K562 (cell line): Measurements from ENCODE around the gene PPDPF. TPM values are rescaled to one million over a fixed set of nuclear protein-coding genes. Genes with fewer than 3 reads are reported as not detected.

ENCODE experiments used
- ATAC-seq: fragments of 200-7000 bp; cut with Tn5 transposase; 3 replicates; pipeline ENCODE4 v1.9.1; 2020; ENCODE audit warnings: moderate library complexity
- BruUV-seq: library from RNA; stranded (reverse); fragments of 400-500 nt; replicated peaks from 2 replicates; lab custom pipeline; 2021; lab: Mats Ljungman, UMichigan
- CTCF ChIA-PET: fragments of 300-600 bp; formaldehyde crosslinking; extraction: SDS; loops from one replicate; lab custom pipeline; 2021; ENCODE audit warnings: low intra/inter-chr PET ratio; lab: Yijun Ruan, JAX
- POLR2A ChIA-PET: fragments of 300-600, 350-650 bp; sonication (Branson Sonifier 250); formaldehyde crosslinking; extraction: SDS; loops from one replicate; lab custom pipeline; 2021; ENCODE audit warnings: antibody characterized with exemption, inconsistent platforms; lab: Yijun Ruan, JAX
- DNase-seq, 4 experiments: peaks; one replicate each; pipeline versions ENCODE4 v3.0.0 to v3.0.0-alpha.2; 2011 to 2018; ENCODE audit warnings: low spot score in 3 of 4, mixed read lengths in 3 of 4; ENCODE audit errors: extremely low read depth in 1 of 4
- FAIRE-seq: peaks from 2 replicates; lab custom pipeline; 2011; peaks lifted over from hg19 to GRCh38; lab: Jason Lieb, UNC
- H2AFZ ChIP-seq: 2 replicates; pipeline ENCODE4 v1.6.0; 2011; ENCODE audit warnings: low read depth, low read length, control low read depth, inconsistent platforms
- H3K27ac ChIP-seq: fragments of 200-600 bp; 3 replicates; pipeline ENCODE4 v1.8.0; 2011; ENCODE audit warnings: low read depth, mild to moderate bottlenecking, control low read depth, inconsistent platforms, low read length, moderate library complexity, mixed read lengths; ENCODE audit errors: extremely low read depth
- H3K27me3 ChIP-seq, 2 experiments: fragments of 300-600 bp in 1 of 2; 2 replicates in 1 of 2; 3 replicates in 1 of 2; pipeline versions ENCODE4 v1.6.0 to v1.8.0; 2011; ENCODE audit warnings: inconsistent platforms in 2 of 2, low read length in 2 of 2, mild to moderate bottlenecking in 1 of 2, mixed read lengths in 1 of 2, moderate library complexity in 1 of 2; ENCODE audit not compliant: control insufficient read depth in 2 of 2, insufficient read depth in 2 of 2
- H3K36me3 ChIP-seq: fragments of 300-600 bp; 3 replicates; pipeline ENCODE4 v1.8.0; 2011; ENCODE audit warnings: mild to moderate bottlenecking, low read length, inconsistent platforms; ENCODE audit not compliant: control insufficient read depth, insufficient read depth
- H3K4me1 ChIP-seq, 2 experiments: fragments of 200-600 bp in 1 of 2; replicated peaks in 1 of 2; 2 replicates in 1 of 2; 3 replicates in 1 of 2; pipeline versions ENCODE4 v1.5.1 to v1.8.0; 2011; ENCODE audit warnings: inconsistent platforms in 2 of 2, low read length in 2 of 2, mild to moderate bottlenecking in 1 of 2, mixed read lengths in 1 of 2, moderate library complexity in 1 of 2; ENCODE audit not compliant: control insufficient read depth in 2 of 2, insufficient read depth in 2 of 2
- H3K4me2 ChIP-seq: 2 replicates; pipeline ENCODE4 v1.6.1; 2011; ENCODE audit warnings: low read length, control low read depth, inconsistent platforms, mixed read lengths; ENCODE audit not compliant: insufficient read depth
- H3K4me3 ChIP-seq: fragments of 200-600 bp; sonication (generic), shearing (Covaris generic); 2 replicates; pipeline ENCODE4 v1.5.1; 2016; ENCODE audit warnings: control low read depth, inconsistent platforms
- H3K79me2 ChIP-seq: fragments of 200-600 bp; 3 replicates; pipeline ENCODE4 v1.8.0; 2011; ENCODE audit warnings: low read length, inconsistent platforms; ENCODE audit not compliant: control insufficient read depth, insufficient read depth
- H3K9ac ChIP-seq, 2 experiments: 2 replicates each; pipeline versions ENCODE4 v1.6.0 to v1.6.1; 2011; ENCODE audit warnings: low read depth in 2 of 2, low read length in 2 of 2, control low read depth in 1 of 2, inconsistent platforms in 1 of 2, mild to moderate bottlenecking in 1 of 2, mixed read lengths in 1 of 2; ENCODE audit not compliant: insufficient read depth in 1 of 2
- H3K9me1 ChIP-seq: one replicate; pipeline ENCODE4 v1.6.0; 2011; ENCODE audit warnings: inconsistent platforms, mild to moderate bottlenecking, low read length, moderate library complexity; ENCODE audit not compliant: control insufficient read depth, insufficient read depth
- H3K9me3 ChIP-seq: replicated peaks from 2 replicates; pipeline ENCODE4 v1.5.1; 2011; ENCODE audit warnings: low read depth, low read length, inconsistent platforms; ENCODE audit not compliant: control insufficient read depth, insufficient read depth
- H4K20me1 ChIP-seq: replicated peaks from 2 replicates; pipeline ENCODE4 v1.6.1; 2011; ENCODE audit warnings: low read length, inconsistent platforms, mixed read lengths; ENCODE audit not compliant: control insufficient read depth, insufficient read depth
- CEBPB ChIP-seq: fragments of 450-650 bp; IDR thresholded peaks from 2 replicates; pipeline ENCODE4 v1.6.1; 2016; ENCODE audit warnings: missing genetic modification characterization, missing compliant biosample characterization
- EWSR1 ChIP-seq: fragments of 450-650 bp; IDR thresholded peaks from 2 replicates; pipeline ENCODE4 v1.6.1; 2018; ENCODE audit warnings: borderline replicate concordance, mild to moderate bottlenecking, low read depth, moderate library complexity; ENCODE audit not compliant: partially characterized antibody
- KHSRP ChIP-seq: fragments of 450-650 bp; IDR thresholded peaks from 2 replicates; pipeline ENCODE4 v1.6.1; 2017
- MAFF ChIP-seq: IDR thresholded peaks from 2 replicates; pipeline ENCODE4 v1.6.1; 2012; ENCODE audit warnings: low read length, improper control_type of control experiment
- NFE2L1 ChIP-seq: fragments of 450-650 bp; IDR thresholded peaks from 2 replicates; pipeline ENCODE4 v1.6.1; 2016; ENCODE audit warnings: missing genetic modification characterization, low read depth, mild to moderate bottlenecking, missing compliant biosample characterization, moderate library complexity, borderline replicate concordance
- ZKSCAN8 ChIP-seq: fragments of 200-800 bp; sonication (Bioruptor generic); IDR thresholded peaks from 2 replicates; pipeline ENCODE4 v1.6.1; 2016; ENCODE audit warnings: missing genetic modification characterization, missing compliant biosample characterization
- ZNF668 ChIP-seq: fragments of 250-450 bp; sonication (Bioruptor Pico); IDR thresholded peaks from 2 replicates; pipeline ENCODE4 v1.8.0; 2022; ENCODE audit warnings: mild to moderate bottlenecking, inconsistent platforms
- WGBS: fragments of 100-300 bp; shearing (Covaris generic); methylation state at CpG from one replicate; pipeline ENCODE4 v1.1.6; 2016; ENCODE audit warnings: low coverage, mixed read lengths; ENCODE audit not compliant: insufficient coverage; ENCODE audit errors: missing lambda C conversion rate; 5-methylcytosine and 5-hydroxymethylcytosine counted together
- in situ Hi-C: fragments of 300-500 bp; cut with MboI; formaldehyde crosslinking; loops from 4 replicates; pipeline ENCODE4 v1.15.0; 2018; ENCODE audit warnings: inconsistent platforms, mixed read lengths
- intact Hi-C: fragments of 100-400 bp; cut with micrococcal nuclease; formaldehyde crosslinking; loops from 2 replicates; pipeline ENCODE4 v1.14.2; 2022
- polyA plus RNA-seq, 8 experiments: library from polyadenylated mRNA; depleted of rRNA in 4 of 8; stranded (reverse) in 5 of 8; unstranded in 3 of 8; fragments of >200 nt; fragmentation: Nextera tagmentation in 2 of 8; fragmentation: Illumina TruSeq in 1 of 8; extraction: Ambion mirVana in 2 of 8; extraction: Trizol in 1 of 8; gene quantifications; 2 replicates each; pipeline versions ENCODE4 v1.2.1 to v1.2.3, GENCODE V29; 2011 to 2014; ENCODE audit warnings: inconsistent platforms in 1 of 8, missing spikeins in 1 of 8
- total RNA-seq, 7 experiments: library from RNA; depleted of rRNA in 6 of 7; stranded (reverse); fragments of >200 nt in 6 of 7; fragmentation: Illumina TruSeq in 2 of 7; extraction: Trizol in 2 of 7; gene quantifications; 2 replicates each; pipeline versions ENCODE4 v1.2.1 to v1.2.3, GENCODE V29; 2011 to 2021; ENCODE audit warnings: low replicate concordance in 1 of 7

Gene PPDPF
- total and polyA plus RNA-seq, 9 of the 15 experiments (the other 6 are each of a cell fraction or from before 2014, with no cell fraction given), result 0.77 to 233 (median 10.5) TPM

- no peak overlapping the region for H3K27ac ChIP-seq
- no peak for TF ChIP-seq MAFF
- no peak for TF ChIP-seq NFE2L1 (tag)
- no peak for TF ChIP-seq ZNF668 (CRISPR knock-in tag)
- no peak for TF ChIP-seq EWSR1
- no peak for TF ChIP-seq KHSRP
- no peak for TF ChIP-seq ZKSCAN8
- no peak for TF ChIP-seq CEBPB
- H3K9me1 ChIP-seq, result no peaks in the 10 kb centered on the region
- H3K36me3 ChIP-seq, result no peaks in the 10 kb centered on the region
- no peaks in the 10 kb centered on the region for H3K79me2 ChIP-seq
- WGBS, result 75% methylated on average over 14 of the region's 28 CpGs
- FAIRE-seq, result no peak
- H3K9ac ChIP-seq, result no peak overlapping the region; a peak in 1 of 4 replicates
- no peaks in the 10 kb centered on the region for H3K9me3 ChIP-seq
- in situ Hi-C loops (no loop called here), intact Hi-C loops (no loop called here)
- no peak for DNase-seq
- H3K27me3 ChIP-seq, result peaks cover 0 to 34% of the 10 kb centered on the region in 2 experiments; a peak in 3 of 5 replicates
- peaks cover 3% of the 10 kb centered on the region for H4K20me1 ChIP-seq
- H3K4me2 ChIP-seq, result no peak overlapping the region
- POLR2A ChIA-PET, result no interaction called here
- H3K4me1 ChIP-seq, result peaks cover 6 to 91% of the 10 kb centered on the region in 2 experiments; a peak in 4 of 5 replicates
- no peak for ATAC-seq
- CTCF ChIA-PET, result no interaction called here
- no TSS peak for BruUV-seq
- no peak overlapping the region for H3K4me3 ChIP-seq
- no peak overlapping the region for H2AFZ ChIP-seq
Observed at GRCh38 chr20:63541371-63541770, 20.8 kb downstream of the PPDPF start.
